ENCODE data around the gene ZNF579. TPM values are rescaled to one million over a fixed set of nuclear protein-coding genes. Genes with fewer than 3 reads are reported as not detected.

Gene ZNF579, protein sequence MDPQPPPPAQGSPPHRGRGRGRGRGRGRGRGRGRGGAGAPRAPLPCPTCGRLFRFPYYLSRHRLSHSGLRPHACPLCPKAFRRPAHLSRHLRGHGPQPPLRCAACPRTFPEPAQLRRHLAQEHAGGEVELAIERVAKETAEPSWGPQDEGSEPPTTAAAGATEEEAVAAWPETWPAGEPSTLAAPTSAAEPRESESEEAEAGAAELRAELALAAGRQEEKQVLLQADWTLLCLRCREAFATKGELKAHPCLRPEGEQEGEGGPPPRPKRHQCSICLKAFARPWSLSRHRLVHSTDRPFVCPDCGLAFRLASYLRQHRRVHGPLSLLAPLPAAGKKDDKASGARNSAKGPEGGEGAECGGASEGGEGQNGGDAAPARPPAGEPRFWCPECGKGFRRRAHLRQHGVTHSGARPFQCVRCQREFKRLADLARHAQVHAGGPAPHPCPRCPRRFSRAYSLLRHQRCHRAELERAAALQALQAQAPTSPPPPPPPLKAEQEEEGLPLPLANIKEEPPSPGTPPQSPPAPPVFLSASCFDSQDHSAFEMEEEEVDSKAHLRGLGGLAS
- 1 to 10 TPM; 4.7 to 6.5 TPM for total RNA-seq

- peaks cover 25% of the 10 kb centered on the region for H3K4me1 Mint-ChIP-seq
- H3K9me3 Mint-ChIP-seq: no peaks in the 10 kb centered on the region
- H3K36me3 Mint-ChIP-seq (ENCODE audit: low read depth): peaks cover 10% of the 10 kb centered on the region
- no peaks in the 10 kb centered on the region for H3K27me3 Mint-ChIP-seq
- peak; percentile 79 for ATAC-seq (replicated peaks)
- H3K27ac Mint-ChIP-seq: peak within 1 kb of the TSS; percentile 89
- H3K4me3 Mint-ChIP-seq: peak within 1 kb of the TSS; percentile 79
Observed at GRCh38 chr19:55580628-55581144, at the start of gene ZNF579. ZNF579 (minus strand) TSS chr19:55580848; CDS start chr19:55579639, 1,209 bp downstream.

DNA sequence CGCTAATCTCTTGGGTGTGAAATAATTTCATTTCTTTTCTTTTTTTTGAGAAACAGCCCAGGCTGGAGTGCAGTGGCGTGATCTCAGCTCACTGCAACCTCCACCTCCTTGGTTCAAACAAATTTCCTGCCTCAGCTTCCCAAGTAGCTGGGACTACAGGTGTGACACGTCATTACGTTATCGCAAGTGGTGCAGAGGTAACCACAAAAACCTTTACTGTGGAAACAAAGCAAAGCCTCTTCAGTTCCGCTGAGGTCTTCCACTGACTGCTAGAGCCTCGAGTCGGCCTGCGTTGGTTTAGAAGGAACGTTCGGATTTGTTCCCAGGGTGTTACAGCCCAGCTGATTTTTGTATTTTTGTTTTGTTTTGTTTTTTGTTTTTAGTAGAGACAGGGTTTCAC is 45.7 kb upstream of the ZNF579 start:
- ATAC-seq (replicated peaks): peak; percentile 82
- Mint-ChIP-seq H3K27me3 (no peaks in the 10 kb centered on the region), H3K4me1 (peaks cover 25% of the 10 kb centered on the region), H3K4me3 (peak overlapping the region; percentile 59), H3K27ac (peak overlapping the region; percentile 29), H3K9me3 (no peaks in the 10 kb centered on the region), H3K36me3 (ENCODE audit: low read depth) (peaks cover 7% of the 10 kb centered on the region)

GRCh38 chr19:55625004-55625326 is 44.3 kb upstream of the ZNF579 start:
- H3K27ac Mint-ChIP-seq: peak overlapping the region; percentile 90
- H3K9me3 Mint-ChIP-seq: no peaks in the 10 kb centered on the region

GRCh38 chr19:55624109-55625003 is 43.7 kb upstream of the ZNF579 start, which contains the start of gene ZNF784:
ZNF784 (minus strand) TSS chr19:55624566; CDS start chr19:55624561, 5 bp downstream.
- Mint-ChIP-seq H3K36me3 (ENCODE audit: low read depth) (peaks cover 7% of the 10 kb centered on the region), H3K4me3 (peak within 1 kb of the TSS; percentile 77), H3K27ac (peak within 1 kb of the TSS; percentile 90), H3K4me1 (peaks cover 25% of the 10 kb centered on the region), H3K27me3 (no peaks in the 10 kb centered on the region), H3K9me3 (no peaks in the 10 kb centered on the region)
- ATAC-seq (replicated peaks): peak; percentile 69

More at GRCh38 chr19:55625004-55625326, 44.3 kb upstream of the ZNF579 start:
- peaks cover 7% of the 10 kb centered on the region for H3K36me3 Mint-ChIP-seq (ENCODE audit: low read depth)
- peaks cover 25% of the 10 kb centered on the region for H3K4me1 Mint-ChIP-seq
- ATAC-seq (replicated peaks): no peak
- peak overlapping the region; percentile 77 for H3K4me3 Mint-ChIP-seq
- no peaks in the 10 kb centered on the region for H3K27me3 Mint-ChIP-seq

DNA sequence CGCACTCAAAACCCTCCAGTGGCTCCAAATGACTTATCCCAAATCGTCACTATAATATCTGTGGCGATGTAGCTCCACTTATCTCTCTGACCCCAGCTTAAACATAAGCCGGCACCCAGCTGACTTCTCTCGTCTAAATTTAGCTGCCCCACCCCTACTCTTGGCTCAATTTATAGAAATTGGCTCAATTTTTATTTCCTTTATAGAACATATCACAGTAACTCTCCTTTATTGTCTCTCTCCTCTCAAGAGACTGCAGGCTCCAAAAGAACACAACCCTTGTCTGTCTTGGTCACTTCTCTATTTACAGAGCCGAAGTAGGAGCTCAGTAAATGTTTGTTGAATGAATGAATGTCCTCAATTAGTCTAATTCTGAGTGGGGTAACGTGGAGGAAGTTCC is 42.9 kb upstream of the ZNF579 start:
- Mint-ChIP-seq H3K9me3 (no peaks in the 10 kb centered on the region), H3K27me3 (no peaks in the 10 kb centered on the region), H3K27ac (peak overlapping the region; percentile 90), H3K36me3 (ENCODE audit: low read depth) (peaks cover 7% of the 10 kb centered on the region), H3K4me1 (peaks cover 25% of the 10 kb centered on the region), H3K4me3 (peak overlapping the region; percentile 77)
- ATAC-seq (replicated peaks): no peak

DNA sequence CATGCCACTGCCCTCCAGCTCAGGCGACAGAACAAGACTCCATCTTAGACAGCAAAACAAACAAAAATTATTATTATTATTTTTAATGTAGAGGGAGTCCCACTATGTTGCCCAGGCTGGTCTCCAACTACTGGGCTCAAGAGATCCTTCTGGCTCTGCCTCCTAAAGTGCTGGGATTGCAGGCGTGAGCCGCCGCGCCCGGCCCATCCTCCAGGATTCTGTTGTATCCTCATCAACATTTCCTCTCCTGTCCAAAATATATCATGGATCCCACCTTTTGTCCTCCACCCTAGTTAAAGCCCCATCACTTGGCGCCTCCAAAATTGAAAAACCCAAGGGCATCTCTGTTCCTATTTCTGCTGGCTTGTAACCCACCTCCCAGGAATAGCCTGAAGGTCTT is 42.5 kb upstream of the ZNF579 start:
- H3K36me3 Mint-ChIP-seq (ENCODE audit: low read depth): peaks cover 7% of the 10 kb centered on the region
- no peaks in the 10 kb centered on the region for H3K9me3 Mint-ChIP-seq
- no peak for ATAC-seq (replicated peaks)
- no peak overlapping the region for H3K27ac Mint-ChIP-seq
- H3K4me1 Mint-ChIP-seq: peaks cover 25% of the 10 kb centered on the region
- no peak overlapping the region for H3K4me3 Mint-ChIP-seq
- no peaks in the 10 kb centered on the region for H3K27me3 Mint-ChIP-seq

DNA sequence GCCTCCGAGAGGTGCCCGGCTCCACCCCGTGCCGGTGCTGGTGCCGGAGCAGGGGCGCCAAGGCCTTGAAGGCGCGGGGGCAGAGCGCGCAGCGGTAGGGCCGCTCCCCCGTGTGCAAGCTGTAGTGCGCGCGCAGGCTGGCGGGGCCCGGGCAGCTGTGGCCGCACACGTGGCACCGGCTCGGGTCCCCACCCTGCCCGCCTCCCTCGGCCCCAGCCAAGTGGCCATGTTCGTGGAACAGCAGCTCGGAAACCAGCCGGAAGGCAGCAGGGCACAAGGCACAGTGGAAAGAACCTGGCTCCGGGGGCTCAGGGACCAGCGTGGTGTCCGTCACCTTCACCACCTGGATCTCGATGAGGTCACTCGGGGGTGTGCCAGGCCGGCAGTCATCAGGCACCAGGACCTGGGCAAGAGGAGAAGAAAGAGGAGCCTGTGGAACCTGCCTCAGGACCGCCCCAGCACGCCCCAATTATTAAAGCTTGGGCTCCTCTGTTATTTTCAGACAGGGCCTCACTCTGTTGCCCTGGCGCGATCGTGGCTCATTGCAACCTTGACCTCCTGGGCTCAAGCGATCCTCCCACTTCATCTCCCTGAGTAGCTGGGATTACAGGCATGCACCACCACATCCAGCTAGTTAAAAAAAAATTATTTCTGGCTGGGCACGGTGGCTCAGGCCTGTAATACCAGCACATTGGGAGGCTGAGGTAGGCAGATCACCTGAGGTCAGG is 41.8 kb upstream of the ZNF579 start:
- H3K9me3 Mint-ChIP-seq: no peaks in the 10 kb centered on the region
- peaks cover 25% of the 10 kb centered on the region for H3K4me1 Mint-ChIP-seq
- H3K36me3 Mint-ChIP-seq (ENCODE audit: low read depth): peaks cover 12% of the 10 kb centered on the region
- H3K4me3 Mint-ChIP-seq: no peak overlapping the region
- no peak overlapping the region for H3K27ac Mint-ChIP-seq
- no peak for ATAC-seq (replicated peaks)
- no peaks in the 10 kb centered on the region for H3K27me3 Mint-ChIP-seq

DNA sequence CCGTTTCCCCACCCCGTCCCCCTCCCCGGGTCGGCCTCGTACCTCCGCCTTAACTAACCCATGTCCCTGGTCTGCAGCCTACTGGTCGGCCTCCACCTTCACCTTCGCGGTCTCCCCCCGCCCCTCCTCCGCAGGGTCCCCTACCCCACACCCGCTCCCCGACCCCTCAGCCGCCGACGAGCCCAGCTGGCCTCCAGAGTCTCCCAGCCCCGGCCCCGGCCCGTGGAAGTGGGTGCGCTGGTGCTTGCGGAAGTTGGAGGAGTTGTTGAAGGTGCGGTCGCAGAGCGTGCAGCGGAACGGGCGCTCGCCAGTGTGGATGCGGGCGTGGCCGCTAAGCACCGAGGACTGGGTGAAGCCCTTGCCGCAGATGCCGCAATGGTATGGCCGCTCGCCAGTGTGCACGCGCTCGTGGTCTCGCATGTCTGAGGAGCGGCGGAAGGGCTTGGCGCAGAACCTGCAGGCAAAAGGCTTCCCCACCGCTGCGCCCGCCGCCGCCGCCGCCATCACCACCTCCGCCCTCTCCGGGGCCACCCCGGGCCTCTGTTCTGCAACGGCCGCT is 41.1 kb upstream of the ZNF579 start:
- H3K4me1 Mint-ChIP-seq: peaks cover 22% of the 10 kb centered on the region
- H3K36me3 Mint-ChIP-seq (ENCODE audit: low read depth): peaks cover 19% of the 10 kb centered on the region

GRCh38 chr19:55621205-55621672 is 40.6 kb upstream of the ZNF579 start:
- H3K27ac Mint-ChIP-seq: peak overlapping the region; percentile 17
- no peak overlapping the region for H3K4me3 Mint-ChIP-seq
- H3K4me1 Mint-ChIP-seq: peaks cover 16% of the 10 kb centered on the region
- no peaks in the 10 kb centered on the region for H3K9me3 Mint-ChIP-seq
- ATAC-seq (replicated peaks): no peak
- H3K36me3 Mint-ChIP-seq (ENCODE audit: low read depth): peaks cover 22% of the 10 kb centered on the region
- H3K27me3 Mint-ChIP-seq: no peaks in the 10 kb centered on the region

More for the DNA sequence above, 41.1 kb upstream of the ZNF579 start:
- no peaks in the 10 kb centered on the region for H3K9me3 Mint-ChIP-seq
- H3K27me3 Mint-ChIP-seq: no peaks in the 10 kb centered on the region
- ATAC-seq (replicated peaks): no peak
- no peak overlapping the region for H3K27ac Mint-ChIP-seq
- no peak overlapping the region for H3K4me3 Mint-ChIP-seq

DNA sequence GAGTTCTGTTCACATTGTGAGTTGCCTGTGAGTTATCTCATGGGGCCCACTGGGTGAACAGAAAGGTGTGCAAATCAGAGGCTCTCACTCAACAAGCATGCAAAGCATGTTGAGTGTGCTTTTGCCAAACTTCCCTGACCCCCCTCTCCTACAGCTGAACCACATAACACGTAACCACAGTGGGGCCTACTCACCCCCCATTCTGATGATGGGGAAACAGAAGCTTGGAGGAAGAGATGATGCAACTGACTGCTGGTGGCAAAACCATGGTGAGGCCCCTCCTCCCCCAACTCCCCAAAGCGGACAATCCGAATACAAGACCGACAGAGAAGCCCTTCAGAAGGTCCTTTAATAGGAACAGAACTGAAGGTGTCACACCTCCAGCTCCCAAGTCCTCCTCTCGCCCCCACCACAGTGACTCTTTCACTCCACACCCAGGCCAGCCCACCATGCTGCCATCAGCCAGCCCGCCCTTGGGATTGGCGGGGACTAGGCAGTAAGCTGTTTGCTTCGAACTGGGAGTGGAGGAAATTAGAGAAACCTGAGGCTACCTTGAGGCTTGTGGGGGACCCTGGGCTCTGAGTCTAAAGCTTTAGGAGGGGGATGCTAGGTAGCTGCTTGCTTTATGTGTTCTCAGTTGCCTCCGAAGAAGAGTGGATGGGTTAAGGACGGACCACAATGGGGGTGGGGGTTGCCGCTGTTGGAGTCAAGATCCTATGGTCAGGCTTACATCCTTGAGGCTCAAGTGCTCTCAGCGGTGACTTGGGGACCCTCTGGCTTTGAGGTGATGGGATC is 40.0 kb upstream of the ZNF579 start:
- Mint-ChIP-seq H3K36me3 (ENCODE audit: low read depth) (peaks cover 22% of the 10 kb centered on the region), H3K27me3 (no peaks in the 10 kb centered on the region), H3K4me3 (no peak overlapping the region), H3K4me1 (peaks cover 15% of the 10 kb centered on the region), H3K27ac (peak overlapping the region; percentile 17), H3K9me3 (no peaks in the 10 kb centered on the region)
- ATAC-seq (replicated peaks): no peak

DNA sequence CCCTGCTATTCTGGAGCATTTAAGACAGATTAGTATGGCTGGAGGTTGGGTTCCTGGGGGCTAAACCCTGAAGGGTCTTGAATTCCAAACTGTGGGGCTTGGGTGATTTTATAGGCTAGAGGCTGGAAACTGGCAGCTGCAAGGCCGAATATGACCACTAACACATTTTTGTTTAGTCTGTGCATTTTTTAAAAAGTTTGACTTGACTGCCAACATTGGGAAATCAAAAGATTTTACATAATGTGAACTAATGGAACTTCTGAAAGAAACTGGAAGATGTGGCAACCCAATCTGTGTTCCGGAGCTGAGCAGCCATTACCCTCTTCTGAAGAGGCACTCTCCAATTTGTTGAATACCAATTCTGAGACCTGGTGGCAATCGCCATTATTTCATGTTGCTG is 38.6 kb upstream of the ZNF579 start:
- Mint-ChIP-seq H3K9me3 (no peaks in the 10 kb centered on the region), H3K36me3 (ENCODE audit: low read depth) (peaks cover 15% of the 10 kb centered on the region), H3K4me3 (no peak overlapping the region), H3K27me3 (no peaks in the 10 kb centered on the region), H3K4me1 (peaks cover 9% of the 10 kb centered on the region), H3K27ac (no peak overlapping the region)
- ATAC-seq (replicated peaks): no peak

- no peak for ATAC-seq (replicated peaks)
- H3K9me3 Mint-ChIP-seq: no peaks in the 10 kb centered on the region
- H3K4me1 Mint-ChIP-seq: peaks cover 3% of the 10 kb centered on the region
- H3K4me3 Mint-ChIP-seq: no peak overlapping the region
- H3K27me3 Mint-ChIP-seq: no peaks in the 10 kb centered on the region
- H3K36me3 Mint-ChIP-seq (ENCODE audit: low read depth): peaks cover 15% of the 10 kb centered on the region
- no peak overlapping the region for H3K27ac Mint-ChIP-seq
Observed at GRCh38 chr19:55618426-55618825, 37.8 kb upstream of the ZNF579 start.

- no peak for ATAC-seq (replicated peaks)
- Mint-ChIP-seq H3K4me3 (no peak overlapping the region), H3K27me3 (no peaks in the 10 kb centered on the region), H3K36me3 (ENCODE audit: low read depth) (peaks cover 24% of the 10 kb centered on the region), H3K4me1 (no peaks in the 10 kb centered on the region), H3K9me3 (no peaks in the 10 kb centered on the region), H3K27ac (no peak overlapping the region)
Observed at GRCh38 chr19:55617426-55617825, 36.8 kb upstream of the ZNF579 start.

Data from activated T-helper 17 cell treated with anti-CD3 and anti-CD28 coated beads, Interleukin-2, amount 50 U/mL, for 72 hours (primary cell).